HUES6 (cell line): Measurements from ENCODE around the gene MYO1D.
"Not testable (repeated sequence)": the region's sequence is repeated elsewhere in the genome, so short reads cannot be mapped to it uniquely, and the experiment has no call there.

ENCODE experiments used
- H3K27ac ChIP-seq: 2 replicates; pipeline ENCODE4 v1.7.0; 2013; ENCODE audit warnings: low read depth, mild to moderate bottlenecking, low read length, inconsistent platforms
- H3K27me3 ChIP-seq: 2 replicates; pipeline ENCODE4 v1.6.1; 2013; ENCODE audit warnings: low read length; ENCODE audit not compliant: control insufficient read depth, insufficient read depth
- H3K36me3 ChIP-seq: 2 replicates; pipeline ENCODE4 v1.6.1; 2013; ENCODE audit warnings: low read length; ENCODE audit not compliant: control insufficient read depth, insufficient read depth
- H3K4me1 ChIP-seq: 2 replicates; pipeline ENCODE4 v1.6.1; 2013; ENCODE audit warnings: low read length; ENCODE audit not compliant: control insufficient read depth, insufficient read depth
- H3K4me3 ChIP-seq: 2 replicates; pipeline ENCODE4 v1.5.1; 2013; ENCODE audit warnings: low read depth, low read length
- H3K9ac ChIP-seq: one replicate; pipeline ENCODE4 v1.6.1; 2013; ENCODE audit warnings: mild to moderate bottlenecking, low read length
- H3K9me3 ChIP-seq: 2 replicates; pipeline ENCODE4 v1.6.1; 2013; ENCODE audit warnings: low read depth, low read length; ENCODE audit not compliant: control insufficient read depth, insufficient read depth

Gene MYO1D

DNA sequence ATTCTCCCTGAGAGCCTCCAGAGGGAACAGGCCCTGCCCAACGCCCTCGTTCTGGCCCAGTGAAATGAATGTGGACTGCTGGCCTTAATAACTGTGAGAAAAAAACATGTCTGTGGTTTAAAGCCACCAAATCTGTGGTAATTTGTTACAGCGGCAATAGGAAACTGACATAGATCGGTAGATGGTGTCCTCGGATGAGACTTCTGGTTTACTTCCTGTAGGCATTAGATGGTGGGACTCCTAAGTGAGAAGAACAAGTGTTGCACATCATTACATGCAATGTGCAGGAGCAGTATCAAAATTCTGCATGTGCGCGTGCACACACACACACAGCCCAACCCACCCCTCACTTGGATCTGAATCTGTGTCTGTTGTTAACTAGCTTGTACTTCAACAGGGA, 348.1 kb downstream of the MYO1D start:
- no peaks in the 10 kb centered on the region for H3K4me1 ChIP-seq

DNA sequence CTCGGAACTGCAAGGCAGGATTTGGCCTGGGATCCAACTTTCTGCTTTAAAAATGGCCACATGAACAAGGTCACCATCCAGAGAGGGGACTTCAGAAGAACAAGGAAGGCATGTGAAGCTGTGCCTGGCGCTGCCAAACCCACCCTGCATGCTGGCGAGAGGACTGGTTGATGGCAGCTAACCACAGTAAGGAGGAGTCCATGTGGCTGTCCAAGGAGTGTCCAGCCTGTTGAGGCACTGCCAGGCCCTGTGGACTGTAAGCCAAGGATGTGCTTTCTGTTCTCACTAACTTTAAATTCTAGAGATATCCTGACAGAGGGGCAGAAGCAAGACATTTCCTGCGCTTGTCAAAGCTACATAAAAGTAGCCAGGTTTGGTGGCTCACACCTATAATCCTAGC, 349.8 kb downstream of the MYO1D start:
- Histone ChIP-seq H3K27ac (no peak overlapping the region), H3K4me1 (peaks cover 7% of the 10 kb centered on the region), H3K9ac (no peak overlapping the region), H3K27me3 (no peaks in the 10 kb centered on the region), H3K36me3 (no peaks in the 10 kb centered on the region), H3K9me3 (no peaks in the 10 kb centered on the region), H3K4me3 (no peak overlapping the region)

More for the DNA sequence above, 348.1 kb downstream of the MYO1D start:
- Histone ChIP-seq H3K9me3 (no peaks in the 10 kb centered on the region), H3K27ac (no peak overlapping the region), H3K27me3 (no peaks in the 10 kb centered on the region), H3K4me3 (no peak overlapping the region), H3K36me3 (no peaks in the 10 kb centered on the region), H3K9ac (no peak overlapping the region)

DNA sequence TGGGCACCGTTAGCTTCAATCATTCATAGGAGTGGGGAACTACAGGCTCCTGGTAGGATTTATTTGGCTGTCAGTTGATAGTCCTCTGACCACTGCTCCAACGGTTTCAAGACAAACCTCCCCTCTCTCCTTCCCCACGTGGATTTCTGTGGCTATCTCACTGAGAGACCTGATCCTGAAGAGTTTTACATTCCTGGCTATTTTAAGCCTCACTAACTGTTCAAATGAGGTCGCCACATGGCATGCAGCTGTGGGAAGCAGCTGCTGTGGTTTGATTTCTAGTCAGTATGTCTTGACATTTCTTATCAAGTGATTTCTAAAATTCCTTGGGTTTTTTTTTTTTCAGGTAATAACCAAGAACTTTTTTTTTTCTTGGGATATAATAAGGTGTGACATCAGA, 351.8 kb downstream of the MYO1D start:
- Histone ChIP-seq H3K4me3 (no peak overlapping the region), H3K36me3 (no peaks in the 10 kb centered on the region), H3K27ac (no peak overlapping the region), H3K9me3 (no peaks in the 10 kb centered on the region), H3K27me3 (no peaks in the 10 kb centered on the region), H3K4me1 (peaks cover 18% of the 10 kb centered on the region), H3K9ac (no peak overlapping the region)

DNA sequence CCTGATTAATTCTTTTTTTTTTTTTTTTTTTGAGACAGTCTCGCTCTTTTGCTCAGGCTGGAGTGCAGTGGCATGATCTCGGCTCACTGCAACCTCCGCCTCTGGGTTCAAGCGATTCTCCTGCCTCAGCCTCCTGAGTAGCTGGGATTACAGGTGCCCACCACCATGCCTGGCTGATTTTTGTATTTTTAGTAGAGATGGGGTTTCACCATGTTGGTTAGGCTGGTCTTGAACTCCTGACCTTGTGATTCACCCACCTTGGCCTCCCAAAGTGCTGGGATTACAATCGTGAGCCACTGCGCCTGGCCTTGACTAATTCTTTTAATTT, 352.4 kb downstream of the MYO1D start:
- peaks cover 24% of the 10 kb centered on the region for H3K4me1 ChIP-seq
- not testable (repeated sequence) for H3K36me3 ChIP-seq, H3K27me3 ChIP-seq, H3K9me3 ChIP-seq, H3K4me3 ChIP-seq, H3K27ac ChIP-seq, H3K9ac ChIP-seq

DNA sequence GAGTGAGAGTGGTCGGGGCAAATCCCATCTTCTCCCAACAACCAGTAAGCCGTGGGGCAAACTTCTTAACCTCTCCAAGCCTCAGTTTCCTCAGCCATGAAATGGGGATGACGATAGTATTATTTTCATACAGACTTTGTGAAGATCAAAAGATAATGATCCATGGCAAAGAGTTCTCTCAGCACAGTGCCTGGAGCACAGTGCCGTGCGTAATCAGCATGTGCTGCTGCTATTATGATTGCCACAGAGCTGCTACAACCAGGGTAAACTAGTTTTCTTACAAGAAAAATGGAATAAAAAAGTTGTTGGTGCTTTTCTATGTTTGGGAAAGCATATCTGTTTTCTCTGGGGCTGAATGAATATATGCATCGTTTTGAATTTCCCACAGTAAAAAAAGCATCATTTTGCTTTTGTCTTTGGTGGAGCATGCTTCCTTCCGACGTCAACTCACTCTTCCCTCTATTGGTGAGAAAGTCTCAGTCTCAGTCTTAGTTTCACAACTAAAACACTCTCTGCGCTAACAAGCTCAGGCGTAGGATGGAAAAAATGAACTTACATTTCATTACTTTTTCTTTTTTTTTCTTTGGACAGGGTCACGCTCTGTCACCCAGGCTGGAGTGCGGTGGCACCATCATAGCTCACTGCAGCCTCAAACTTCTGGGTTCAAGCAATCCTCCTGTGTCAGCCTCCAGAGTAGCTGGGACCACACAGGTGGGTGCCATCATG, 352.9 kb downstream of the MYO1D start:
- no peaks in the 10 kb centered on the region for H3K27me3 ChIP-seq
- H3K4me3 ChIP-seq, result no peak overlapping the region
- peaks cover 24% of the 10 kb centered on the region for H3K4me1 ChIP-seq
- no peak overlapping the region for H3K9ac ChIP-seq
- no peak overlapping the region for H3K27ac ChIP-seq
- no peaks in the 10 kb centered on the region for H3K36me3 ChIP-seq
- H3K9me3 ChIP-seq, result no peaks in the 10 kb centered on the region

DNA sequence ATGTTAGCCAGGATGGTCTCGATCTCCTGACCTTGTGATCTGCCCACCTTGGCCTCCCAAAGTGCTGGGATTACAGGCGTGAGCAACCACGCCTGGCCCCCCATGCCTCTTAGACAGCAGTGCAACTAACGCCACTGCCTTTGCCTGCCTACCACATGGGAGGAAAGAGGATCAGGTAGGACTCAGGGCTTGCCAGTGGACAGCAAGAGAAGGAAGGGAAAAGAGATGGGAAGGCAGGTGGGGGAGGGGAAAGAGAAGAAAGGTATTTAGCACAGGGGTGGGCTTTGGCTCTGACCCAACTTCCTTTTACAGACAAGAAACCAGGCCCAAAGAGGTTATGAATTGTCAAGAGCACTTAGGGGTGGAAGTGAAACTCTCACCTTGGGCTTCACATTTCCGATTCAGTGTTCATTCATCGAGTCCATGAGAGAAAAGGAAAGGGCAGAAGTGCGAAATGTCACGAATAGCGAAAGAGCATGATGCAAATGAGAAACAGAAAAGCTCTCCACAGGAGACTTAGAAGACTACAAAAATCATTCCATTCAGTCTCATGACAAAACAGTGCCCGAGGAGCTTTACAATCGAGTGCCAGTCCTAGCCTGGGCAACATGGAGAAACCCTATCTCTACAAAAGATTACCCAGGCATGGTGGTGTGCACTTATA, 353.8 kb downstream of the MYO1D start:
- H3K9me3 ChIP-seq, result no peaks in the 10 kb centered on the region
- no peaks in the 10 kb centered on the region for H3K36me3 ChIP-seq
- H3K27me3 ChIP-seq, result no peaks in the 10 kb centered on the region
- H3K4me1 ChIP-seq, result peaks cover 33% of the 10 kb centered on the region
- no peak overlapping the region for H3K27ac ChIP-seq
- H3K4me3 ChIP-seq, result no peak overlapping the region
- no peak overlapping the region for H3K9ac ChIP-seq

DNA sequence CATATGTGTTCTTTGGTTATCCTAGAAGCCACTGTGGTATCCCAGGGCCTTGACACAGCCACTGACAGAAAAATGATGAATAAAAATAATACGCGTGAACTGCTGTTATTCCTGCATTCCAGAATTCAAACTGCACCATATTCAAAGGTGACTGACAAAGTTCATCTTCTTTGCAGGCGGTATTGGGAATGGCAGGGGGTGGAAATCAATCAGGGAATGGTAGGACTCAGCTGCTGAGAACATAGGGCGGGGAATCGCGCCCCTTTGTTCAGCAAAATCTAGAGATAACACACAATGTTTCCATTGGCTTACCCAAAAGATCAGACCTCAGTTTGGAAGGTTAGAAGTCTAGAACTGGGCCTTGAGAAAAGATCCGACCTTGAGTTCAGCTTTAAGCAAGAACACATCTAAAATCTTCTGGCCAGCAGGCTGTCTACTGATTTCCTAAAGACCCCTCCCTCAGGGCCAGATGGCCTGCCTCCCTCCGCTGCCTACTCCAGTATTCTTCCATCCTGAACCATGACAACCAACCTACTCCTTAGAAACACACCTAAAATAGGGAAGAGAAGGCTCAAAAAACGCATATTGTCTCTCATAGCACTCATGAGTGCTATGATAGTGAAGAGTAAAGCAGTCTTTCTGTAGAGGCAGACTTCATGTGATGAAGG, 356.1 kb downstream of the MYO1D start:
- Histone ChIP-seq H3K4me1 (peaks cover 53% of the 10 kb centered on the region), H3K27me3 (no peaks in the 10 kb centered on the region), H3K9ac (no peak overlapping the region), H3K9me3 (no peaks in the 10 kb centered on the region), H3K36me3 (no peaks in the 10 kb centered on the region), H3K4me3 (no peak overlapping the region), H3K27ac (no peak overlapping the region)

DNA sequence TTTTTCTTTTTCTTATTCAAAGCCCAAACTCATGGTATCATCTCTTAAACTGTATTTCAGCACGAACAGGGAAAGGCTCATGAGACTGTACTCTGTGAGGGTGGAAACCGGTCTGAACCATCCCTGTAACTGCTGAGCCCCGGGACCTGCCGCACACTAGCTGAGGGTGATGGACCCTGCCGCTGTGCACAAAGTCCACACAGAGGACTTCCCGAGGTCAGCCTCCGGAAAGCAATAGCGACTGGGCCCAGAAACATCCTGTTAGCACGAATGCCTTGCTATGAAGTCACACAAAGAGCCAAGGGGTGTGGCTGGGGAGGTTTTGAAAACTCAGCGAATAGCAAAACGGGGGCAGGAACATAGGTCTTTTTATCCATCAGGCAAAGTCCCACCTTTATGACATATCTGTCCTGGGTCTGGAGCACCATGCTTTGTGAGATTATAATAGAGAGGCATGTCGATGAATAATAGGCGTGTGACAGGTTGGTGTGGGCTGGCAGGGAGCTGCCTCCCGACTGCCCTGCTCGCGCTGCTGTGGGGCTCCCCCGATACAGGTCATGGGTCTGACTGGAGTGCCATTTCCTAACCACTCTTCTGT, 356.7 kb downstream of the MYO1D start:
- Histone ChIP-seq H3K27ac (peak overlapping the region; percentile 35; the same call in 1 of the 2 replicates), H3K4me3 (peak overlapping the region; percentile 55), H3K27me3 (no peaks in the 10 kb centered on the region), H3K36me3 (no peaks in the 10 kb centered on the region), H3K9me3 (no peaks in the 10 kb centered on the region), H3K4me1 (peaks cover 55% of the 10 kb centered on the region), H3K9ac (peak overlapping the region; percentile 65)

DNA sequence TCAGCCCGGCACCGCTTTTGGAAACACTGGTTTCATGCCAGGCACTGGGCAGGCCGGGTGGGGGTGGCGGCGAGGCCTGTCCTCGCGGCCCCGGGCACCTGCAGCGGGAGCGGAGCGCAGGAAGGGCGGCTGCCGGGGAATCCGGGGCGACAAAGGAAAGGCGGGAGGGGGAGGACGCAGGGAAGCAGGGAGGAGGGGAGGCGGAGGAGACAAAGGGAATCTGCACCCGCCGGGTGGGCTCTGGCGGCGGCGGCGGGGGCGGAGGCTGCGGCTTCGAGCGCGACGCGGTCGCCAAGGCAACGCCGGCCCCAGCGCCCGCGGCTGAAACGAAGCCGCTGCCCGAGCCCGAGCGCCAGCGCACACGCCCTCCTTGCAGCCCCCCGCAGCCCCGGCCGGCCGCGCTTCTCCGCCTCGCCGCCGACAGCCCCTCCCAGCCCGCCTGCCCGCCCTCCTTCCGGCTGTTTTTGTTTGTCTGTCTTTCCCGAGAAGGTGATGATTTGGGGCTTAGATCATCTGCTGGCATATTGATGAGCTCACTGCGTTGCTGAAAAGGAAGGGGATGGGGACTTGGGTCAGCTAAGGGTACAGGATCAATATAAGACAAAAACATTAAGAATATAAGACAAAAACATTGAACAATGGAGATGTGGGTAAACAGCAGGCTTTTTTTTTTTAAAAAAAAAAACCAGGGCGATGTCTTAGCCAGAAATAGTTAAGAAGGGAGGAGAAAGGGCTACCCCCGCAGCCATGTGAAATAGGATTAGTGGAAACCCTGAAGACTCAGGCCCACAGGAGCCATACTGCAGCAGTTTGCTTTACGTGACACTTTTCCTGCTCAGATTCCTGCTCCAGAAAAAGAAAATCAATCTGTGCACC, 357.5 kb downstream of the MYO1D start:
- Histone ChIP-seq H3K9me3 (no peaks in the 10 kb centered on the region), H3K9ac (peak overlapping the region; percentile 66), H3K36me3 (no peaks in the 10 kb centered on the region), H3K4me1 (peaks cover 55% of the 10 kb centered on the region), H3K4me3 (peak overlapping the region; percentile 55), H3K27me3 (no peaks in the 10 kb centered on the region), H3K27ac (peak overlapping the region; percentile 35; the same call in 1 of the 2 replicates)

DNA sequence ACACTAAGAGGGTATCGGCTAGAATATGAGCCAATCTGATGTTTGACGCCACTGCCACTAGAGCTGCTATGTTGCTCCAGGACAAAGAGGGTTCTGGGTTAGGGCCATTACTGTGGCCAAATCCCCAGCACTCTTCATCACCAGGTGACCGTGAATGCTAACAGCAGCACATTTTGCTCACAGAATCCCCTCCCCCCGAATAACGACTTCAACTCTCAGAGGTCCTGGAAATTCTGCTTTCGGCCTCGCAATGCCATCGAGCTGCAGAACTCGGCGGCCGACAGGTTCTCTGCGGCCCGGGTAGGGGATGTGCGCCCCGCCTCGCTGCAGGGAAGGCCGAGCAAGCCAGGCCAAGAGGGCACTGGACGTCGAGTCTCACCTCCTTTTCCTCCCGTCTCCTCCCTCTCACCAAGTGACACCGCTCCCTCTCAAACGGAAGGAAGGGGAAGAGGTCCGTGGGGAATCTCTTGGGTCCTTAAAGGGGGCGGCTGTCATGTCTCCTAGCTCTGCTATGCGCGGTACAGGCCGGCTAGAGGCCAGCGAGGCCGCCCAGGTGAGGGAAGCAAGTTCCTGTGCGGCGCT, 358.2 kb downstream of the MYO1D start:
- no peaks in the 10 kb centered on the region for H3K9me3 ChIP-seq
- peak overlapping the region; percentile 55 for H3K4me3 ChIP-seq
- peak overlapping the region; percentile 35; the same call in 1 of the 2 replicates for H3K27ac ChIP-seq
- peaks cover 55% of the 10 kb centered on the region for H3K4me1 ChIP-seq
- peak overlapping the region; percentile 66 for H3K9ac ChIP-seq
- H3K36me3 ChIP-seq, result no peaks in the 10 kb centered on the region
- no peaks in the 10 kb centered on the region for H3K27me3 ChIP-seq
